ENCODE data around the gene THPO.

THPO gene

DNA sequence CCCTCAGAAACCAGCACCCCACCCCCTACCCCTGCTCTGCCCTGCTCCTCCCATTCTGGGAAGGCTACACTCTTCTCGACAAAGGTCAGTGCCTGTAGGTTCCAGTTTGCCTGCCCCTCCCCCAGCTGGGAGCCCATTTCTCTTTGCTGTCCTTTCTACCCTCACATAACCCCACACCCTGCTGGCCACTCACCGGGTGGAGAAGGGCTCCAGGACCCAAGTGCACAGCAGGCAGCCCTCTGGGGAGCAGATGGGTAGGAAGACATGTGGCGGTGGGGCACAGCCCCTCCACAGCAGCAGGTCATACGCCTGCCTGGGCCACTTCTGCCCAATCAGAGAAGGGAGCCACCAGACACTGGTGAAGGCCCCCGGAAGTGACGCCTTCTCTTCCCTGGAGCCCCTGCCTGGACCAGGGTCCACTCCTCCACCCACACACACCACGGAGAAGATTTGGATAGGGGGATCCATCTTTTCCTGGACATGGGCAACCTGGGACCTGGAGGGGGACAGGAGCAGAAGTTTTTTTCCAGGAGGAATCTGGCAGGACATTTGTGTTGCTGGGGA, at the start of gene THPO:
TSS of gene THPO (minus strand) at position 326 of the 564 bp plus-strand sequence. CDS start 1,948 bp downstream, outside the sequence.
- no peak for DNase-seq (ENCODE audit: low spot score)

DNA sequence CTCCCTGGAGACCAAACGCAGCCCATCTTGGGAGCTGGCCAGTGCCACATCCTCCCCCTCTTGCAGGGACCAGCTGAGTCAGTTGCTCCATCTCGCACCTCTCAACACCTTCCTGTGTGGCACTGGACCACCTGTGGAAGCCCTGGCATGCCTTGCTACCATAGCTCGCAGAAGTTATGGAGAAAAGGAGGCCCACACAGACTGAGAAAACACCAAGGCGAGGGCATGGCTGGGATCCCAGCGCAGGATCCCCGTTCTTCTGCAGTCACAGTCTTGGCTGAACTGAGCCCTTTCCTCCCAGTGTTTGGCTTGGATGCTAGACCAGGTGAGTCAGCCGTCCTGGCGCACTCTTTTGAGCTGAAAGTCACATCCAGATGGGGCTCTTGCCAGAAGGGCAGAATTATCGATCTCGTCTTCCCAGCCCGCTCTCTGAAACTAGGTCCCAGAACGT, 48.7 kb upstream of the THPO start:
- DNase-seq (ENCODE audit: low spot score) = no peak

DNA sequence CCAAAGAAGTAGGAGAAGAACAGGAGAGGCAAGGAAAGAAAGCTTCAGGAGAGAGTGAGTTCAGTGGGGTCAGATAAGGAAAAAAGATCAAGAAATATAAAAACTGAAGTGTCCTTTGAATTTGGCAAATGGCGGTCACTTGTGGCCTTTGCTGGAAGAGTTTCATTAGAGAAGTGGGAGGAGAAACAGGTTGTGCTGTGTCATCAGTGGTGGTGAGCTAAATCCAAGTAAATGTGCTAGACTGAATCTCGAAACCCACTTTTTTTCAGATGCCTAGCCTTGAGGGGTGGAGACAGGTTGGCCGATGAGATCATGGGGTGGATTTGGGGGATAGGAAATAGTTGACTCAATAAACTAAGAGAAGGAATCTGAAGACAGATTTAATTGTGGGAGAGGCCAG, 45.6 kb upstream of the THPO start:
- DNase-seq (ENCODE audit: low spot score) = no peak

DNA sequence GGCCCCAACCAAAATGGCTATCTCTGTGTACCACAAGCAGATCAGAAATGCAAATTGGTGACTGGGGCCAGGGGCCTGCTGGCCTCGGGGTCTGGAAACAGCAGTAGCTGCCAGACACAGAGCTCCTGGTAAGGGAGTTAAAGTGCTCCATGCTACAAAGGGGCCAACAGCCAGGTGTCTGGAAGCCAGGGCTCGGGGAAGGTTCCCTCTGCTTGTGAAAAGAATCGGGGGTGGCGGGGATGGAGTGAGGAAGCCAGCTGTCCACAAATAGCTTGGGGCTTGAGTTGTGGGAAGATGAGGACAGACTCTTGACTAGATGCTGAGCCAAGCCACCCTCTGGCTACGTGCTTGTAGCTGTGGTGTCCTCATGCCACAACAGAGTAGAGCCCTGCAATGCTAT, 41.2 kb upstream of the THPO start:
- DNase-seq (ENCODE audit: low spot score) = no peak

GRCh38 chr3:184417619-184418327, 39.8 kb upstream of the THPO start:
- peak; percentile 75 for DNase-seq (ENCODE audit: low spot score)

DNA sequence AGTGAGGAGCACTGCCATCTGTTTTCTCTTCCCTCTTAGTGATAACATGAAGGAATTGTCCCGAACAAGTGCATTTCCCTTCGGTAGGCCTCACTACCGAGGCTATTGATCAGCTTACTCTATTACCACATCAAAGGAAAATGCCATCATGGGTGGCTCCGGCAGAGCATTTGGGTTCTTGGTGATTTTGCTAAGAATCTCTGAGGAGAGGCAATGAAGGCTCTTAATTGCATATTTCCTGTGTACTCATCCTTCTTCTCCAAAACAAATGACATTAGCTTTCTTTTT, 37.1 kb upstream of the THPO start:
- peak; percentile 71 for DNase-seq (ENCODE audit: low spot score)

- DNase-seq (ENCODE audit: low spot score) = no peak
Observed at GRCh38 chr3:184414418-184415202, 36.6 kb upstream of the THPO start.

DNA sequence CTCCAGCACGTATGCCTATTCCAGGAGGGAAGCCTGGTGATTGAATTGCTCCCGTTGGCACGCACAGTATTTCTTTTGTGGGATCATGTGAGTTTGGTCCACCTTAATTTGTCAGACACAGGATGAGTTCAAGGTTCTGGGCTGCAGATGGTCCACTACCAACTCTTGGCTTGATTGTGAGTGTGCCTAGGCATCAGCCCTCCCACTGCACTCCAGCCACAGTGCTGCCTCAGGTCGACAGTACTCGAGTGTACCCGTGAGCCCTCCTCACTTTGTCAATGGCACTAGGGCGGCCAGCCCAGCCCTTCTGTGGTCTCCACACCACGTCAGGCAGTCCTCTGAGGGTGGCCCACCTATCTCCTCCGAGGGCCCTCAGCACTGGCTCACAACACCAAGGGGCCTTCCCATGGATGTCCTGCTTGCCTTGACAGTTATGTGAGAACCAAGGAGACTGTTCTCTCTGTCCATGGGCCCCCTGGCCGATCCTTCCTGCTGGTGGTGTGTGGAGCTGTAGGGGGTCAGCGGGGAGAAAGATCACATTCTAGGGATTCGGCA, 32.0 kb upstream of the THPO start:
- no peak for DNase-seq (ENCODE audit: low spot score)

DNA sequence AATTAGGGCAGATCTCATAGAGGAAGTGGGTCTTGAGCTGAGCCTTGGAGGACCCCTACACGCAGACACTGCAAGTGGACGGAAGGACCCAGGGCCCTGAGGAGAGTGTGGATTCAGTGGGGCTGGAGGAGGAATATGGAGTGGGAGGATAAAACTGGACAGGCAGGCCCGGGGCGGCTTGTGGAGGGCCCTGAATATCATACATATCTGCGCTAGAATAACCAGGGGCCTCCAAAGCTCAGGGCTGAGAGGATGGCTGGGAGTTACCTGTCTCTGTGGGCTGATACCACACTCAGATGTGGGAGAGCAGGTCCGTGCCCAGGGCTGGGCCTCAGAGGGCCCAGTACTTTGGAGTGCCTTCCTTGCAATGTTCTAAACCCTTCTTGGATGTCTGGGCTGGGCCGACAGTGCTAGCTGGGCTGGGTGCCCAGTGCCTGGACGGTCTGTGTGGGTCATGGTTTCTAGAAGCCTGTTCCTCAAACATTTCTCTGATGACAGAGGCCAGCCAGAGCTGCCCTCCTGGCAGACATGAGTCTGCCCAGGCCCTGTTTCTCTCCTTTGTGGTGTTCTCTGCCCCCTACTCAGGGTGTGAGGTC, 31.4 kb upstream of the THPO start:
- DNase-seq (ENCODE audit: low spot score) = no peak

GRCh38 chr3:184405075-184406030, 27.3 kb upstream of the THPO start:
- no peak for DNase-seq (ENCODE audit: low spot score)

- no peak for DNase-seq (ENCODE audit: low spot score)
Observed at GRCh38 chr3:184399410-184399809, 21.4 kb upstream of the THPO start.

GRCh38 chr3:184395320-184395660, 17.3 kb upstream of the THPO start:
- DNase-seq (ENCODE audit: low spot score) = no peak

GRCh38 chr3:184391266-184391665, 13.3 kb upstream of the THPO start:
- no peak for DNase-seq (ENCODE audit: low spot score)

GRCh38 chr3:184389935-184390528, 12.0 kb upstream of the THPO start:
- no peak for DNase-seq (ENCODE audit: low spot score)

- no peak for DNase-seq (ENCODE audit: low spot score)
Observed at GRCh38 chr3:184389384-184389783, 11.4 kb upstream of the THPO start.

- no peak for DNase-seq (ENCODE audit: low spot score)
Observed at GRCh38 chr3:184388936-184389230, 10.9 kb upstream of the THPO start.

DNA sequence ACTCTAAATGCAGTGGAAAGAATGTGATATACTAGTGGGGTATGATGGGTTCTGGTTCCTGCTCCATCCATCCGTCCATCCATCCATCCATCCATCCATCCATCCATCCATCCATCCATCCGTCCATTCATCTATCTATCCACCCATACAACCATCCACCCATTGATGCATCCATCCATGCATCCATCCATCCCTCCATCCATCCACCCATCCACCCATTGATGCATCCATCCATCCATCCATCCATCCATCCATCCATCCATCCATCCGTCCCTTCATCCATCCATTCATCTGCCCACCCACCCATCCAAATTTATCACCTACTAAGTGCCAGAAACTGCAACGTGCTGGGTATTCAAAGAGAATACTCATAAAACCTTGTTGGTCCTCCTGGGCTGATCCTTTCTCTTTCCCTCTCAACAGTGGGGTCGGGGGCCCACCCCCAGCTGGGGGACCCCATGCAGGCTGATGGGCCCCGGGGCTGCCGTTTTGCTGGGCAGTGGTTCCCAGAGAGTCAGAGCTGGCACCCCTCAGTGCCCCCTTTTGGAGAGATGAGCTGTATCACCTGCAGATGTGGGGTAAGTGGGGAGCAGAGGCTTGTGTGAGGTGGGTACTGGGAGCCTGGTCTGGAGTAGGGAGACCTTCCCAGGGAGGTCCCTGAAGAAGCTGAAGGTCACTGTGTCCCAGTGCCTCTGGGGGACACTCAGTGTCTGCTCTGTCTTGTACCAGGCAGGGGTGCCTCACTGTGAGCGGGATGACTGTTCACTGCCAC, 10.3 kb upstream of the THPO start:
- DNase-seq (ENCODE audit: low spot score) = no peak

- no peak for DNase-seq (ENCODE audit: low spot score)
Observed at GRCh38 chr3:184387174-184387714, 9.2 kb upstream of the THPO start.

DNA sequence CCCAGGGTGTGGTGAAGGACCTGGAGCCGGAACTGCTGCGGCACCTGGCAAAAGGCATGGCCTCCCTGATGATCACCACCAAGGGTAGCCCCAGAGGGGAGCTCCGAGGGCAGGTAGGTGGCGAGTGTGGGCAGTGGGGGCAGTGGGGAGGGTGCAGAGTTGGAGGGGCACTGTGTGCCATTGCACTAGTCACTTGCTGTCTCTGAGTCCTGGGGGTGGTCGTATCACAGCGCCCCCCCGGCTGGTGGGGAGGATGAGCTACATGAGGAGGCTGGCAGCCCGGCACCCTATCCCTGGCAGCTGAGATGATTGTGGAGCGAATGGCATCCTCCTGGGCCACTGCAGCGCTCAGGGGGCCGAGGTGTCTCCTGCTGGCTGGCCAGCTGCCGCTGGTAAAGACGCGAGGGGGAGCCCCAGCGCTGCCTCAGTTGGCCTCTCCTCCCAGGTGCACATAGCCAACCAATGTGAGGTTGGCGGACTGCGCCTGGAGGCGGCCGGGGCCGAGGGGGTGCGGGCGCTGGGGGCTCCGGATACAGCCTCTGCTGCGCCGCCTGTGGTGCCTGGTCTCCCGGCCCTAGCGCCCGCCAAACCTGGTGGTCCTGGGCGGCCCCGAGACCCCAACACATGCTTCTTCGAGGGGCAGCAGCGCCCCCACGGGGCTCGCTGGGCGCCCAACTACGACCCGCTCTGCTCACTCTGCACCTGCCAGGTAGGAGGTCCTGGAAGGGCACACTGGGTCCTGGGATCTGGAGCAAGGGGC, 8.2 kb upstream of the THPO start:
- DNase-seq (ENCODE audit: low spot score) = no peak
